IPS DF 4.7 (cell line): ENCODE results near the gene AZI2.

Source experiments
- DNase-seq: peaks from one replicate; pipeline ENCODE4 v3.0.0-alpha.2; 2013; ENCODE audit warnings: low spot score; ENCODE audit errors: extremely low read depth

The AZI2 gene, protein sequence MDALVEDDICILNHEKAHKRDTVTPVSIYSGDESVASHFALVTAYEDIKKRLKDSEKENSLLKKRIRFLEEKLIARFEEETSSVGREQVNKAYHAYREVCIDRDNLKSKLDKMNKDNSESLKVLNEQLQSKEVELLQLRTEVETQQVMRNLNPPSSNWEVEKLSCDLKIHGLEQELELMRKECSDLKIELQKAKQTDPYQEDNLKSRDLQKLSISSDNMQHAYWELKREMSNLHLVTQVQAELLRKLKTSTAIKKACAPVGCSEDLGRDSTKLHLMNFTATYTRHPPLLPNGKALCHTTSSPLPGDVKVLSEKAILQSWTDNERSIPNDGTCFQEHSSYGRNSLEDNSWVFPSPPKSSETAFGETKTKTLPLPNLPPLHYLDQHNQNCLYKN

DNA sequence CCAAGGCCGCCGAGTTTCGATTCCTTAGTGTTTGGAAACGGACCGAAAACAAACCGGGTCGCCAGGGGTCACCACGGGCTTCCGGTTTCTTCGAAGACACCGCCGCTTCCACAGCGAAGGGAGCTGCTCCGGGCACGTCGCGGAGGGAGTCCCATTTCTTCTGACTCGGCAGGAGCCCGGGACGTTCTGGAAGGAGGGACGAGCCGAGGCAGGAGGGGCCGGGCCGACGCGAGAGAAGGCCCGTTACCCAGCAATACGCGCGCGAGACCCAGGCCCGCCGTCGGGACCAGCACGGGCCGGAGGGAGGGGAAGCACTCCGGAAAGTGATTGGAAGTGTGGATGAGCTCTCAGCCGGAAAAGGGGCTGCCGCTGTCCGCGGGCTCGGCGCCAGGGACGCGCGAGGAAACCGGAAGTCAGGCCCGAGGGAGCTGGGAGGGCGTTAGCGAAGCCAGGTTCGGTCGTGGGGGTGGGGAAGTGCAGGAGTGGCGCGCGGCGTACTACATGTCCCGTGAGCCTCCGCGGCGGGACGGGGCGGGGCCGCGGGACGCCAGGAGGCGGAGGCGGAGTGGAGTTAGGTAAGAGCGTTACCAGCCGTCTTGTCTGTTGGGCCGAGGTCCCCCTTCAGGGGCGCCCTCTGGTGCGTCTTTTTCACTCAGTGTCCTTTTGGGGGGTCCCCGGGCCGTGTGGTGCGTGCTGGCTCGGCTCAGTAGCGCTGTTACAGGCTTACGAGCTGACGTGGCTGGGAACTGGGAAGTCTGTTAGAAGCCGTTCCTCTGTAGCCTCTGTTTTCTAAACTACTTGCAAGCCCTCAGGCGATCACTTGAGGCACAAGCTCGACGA is at the start of gene AZI2, which contains the start of gene ZCWPW2:
AZI2 (minus strand) TSS at position 196 of the 840 bp plus-strand sequence. CDS start 8,207 bp downstream, outside the sequence.
ZCWPW2 (plus strand) TSS at position 93 of the 840 bp plus-strand sequence. CDS start 64,348 bp downstream, outside the sequence.
- peak; percentile 38 for DNase-seq

DNA sequence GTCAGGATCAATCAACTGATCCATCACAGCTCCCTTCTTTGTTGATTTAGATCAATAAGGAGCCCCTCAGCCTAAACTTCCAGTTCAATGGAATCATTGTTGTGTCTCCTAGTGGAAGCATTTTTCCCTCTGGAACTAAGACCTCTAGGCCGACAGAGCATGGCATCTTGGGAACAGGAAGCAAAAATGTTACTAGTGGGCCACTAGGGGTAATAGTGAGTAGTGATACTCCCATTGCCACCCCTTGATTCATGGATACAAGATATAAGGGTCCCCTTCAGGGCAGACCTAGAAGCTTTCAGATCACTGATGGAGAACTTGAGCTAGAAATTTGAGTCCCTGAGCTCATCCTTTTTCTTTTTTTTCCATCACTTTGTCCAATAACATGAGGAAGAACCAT is 40.4 kb upstream of the AZI2 start:
- no peak for DNase-seq

DNA sequence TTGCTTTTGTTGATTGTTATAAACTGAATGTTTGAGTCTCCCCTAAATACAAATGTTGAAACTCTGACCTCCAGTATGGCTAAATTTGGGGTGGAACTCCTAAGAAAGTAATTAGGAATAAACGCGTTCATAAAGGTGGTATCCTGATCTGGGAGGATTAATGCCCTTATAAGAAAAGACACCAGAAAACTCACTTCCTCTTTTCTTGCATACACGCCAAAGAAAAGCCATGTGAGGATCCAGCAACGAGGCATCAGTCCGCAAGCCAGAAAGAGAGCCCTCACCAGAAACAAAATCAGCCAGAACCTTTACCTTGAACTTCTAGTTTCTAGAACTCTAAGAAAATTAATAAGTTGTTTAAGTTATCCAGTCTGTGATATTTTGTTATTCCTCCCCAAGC is 37.4 kb upstream of the AZI2 start:
- no peak for DNase-seq

DNA sequence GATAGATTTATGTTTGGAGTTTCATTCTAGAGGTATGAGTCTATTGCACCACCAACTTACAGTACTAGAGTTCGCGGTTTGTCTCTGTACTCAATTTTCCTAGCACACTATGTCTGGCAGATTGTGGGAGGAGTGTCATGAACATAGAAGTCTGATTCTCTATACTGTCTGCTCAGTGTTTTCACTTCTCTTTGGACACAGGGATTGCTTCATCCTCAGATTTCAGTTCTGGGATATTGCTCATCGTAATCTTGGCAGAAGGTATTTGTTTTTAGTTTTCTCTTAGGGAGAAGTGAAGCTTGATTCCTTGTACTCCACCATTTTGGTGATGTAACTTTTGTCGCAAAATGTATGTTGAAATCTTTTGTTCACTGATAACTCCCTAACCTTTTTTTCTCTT is 27.8 kb upstream of the AZI2 start:
- no peak for DNase-seq

DNA sequence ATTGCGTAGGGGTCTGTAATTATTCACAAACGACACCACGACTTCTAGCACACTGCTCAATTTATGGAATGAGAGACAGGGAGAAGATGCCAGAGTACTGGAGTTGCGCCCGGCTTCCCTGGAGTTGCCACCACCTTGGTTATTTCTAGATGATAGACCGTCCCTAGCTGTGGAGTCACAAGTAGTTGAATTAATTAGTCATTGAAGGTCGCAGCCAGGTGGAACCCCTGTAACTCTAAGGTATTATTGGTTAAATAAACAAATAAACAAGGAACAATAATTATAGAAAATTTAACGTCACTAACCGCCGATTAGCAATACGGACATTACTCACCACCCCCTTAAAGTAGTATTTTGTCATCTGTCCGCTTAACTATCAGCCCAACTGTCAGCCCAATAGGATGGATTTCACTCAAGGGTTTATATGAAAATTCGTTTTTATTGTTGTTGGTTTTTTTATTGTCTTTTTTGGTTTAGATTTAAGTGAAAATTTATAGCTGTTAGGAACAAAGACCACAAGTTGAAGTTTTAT is 911 bp upstream of the AZI2 start:
- DNase-seq, result no peak

DNA sequence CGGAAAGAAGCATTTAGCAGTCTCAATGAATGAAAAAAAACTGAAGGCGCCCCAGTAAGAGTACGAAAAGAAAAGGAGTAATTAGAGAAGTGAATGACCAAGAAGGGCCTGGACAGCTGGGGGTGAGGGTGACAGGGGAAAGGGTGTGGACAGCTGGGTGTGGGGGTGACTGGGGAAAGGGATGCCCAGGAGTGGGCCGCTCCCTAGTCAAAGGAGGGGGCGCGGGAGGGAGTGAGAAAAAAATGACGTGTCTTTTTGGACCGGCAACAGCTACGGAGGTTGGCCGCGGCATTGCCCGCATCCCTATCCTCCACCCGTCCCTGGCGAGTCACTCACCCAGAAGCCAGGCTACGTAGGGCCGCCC is 377 bp downstream of the AZI2 start:
- no peak for DNase-seq

DNA sequence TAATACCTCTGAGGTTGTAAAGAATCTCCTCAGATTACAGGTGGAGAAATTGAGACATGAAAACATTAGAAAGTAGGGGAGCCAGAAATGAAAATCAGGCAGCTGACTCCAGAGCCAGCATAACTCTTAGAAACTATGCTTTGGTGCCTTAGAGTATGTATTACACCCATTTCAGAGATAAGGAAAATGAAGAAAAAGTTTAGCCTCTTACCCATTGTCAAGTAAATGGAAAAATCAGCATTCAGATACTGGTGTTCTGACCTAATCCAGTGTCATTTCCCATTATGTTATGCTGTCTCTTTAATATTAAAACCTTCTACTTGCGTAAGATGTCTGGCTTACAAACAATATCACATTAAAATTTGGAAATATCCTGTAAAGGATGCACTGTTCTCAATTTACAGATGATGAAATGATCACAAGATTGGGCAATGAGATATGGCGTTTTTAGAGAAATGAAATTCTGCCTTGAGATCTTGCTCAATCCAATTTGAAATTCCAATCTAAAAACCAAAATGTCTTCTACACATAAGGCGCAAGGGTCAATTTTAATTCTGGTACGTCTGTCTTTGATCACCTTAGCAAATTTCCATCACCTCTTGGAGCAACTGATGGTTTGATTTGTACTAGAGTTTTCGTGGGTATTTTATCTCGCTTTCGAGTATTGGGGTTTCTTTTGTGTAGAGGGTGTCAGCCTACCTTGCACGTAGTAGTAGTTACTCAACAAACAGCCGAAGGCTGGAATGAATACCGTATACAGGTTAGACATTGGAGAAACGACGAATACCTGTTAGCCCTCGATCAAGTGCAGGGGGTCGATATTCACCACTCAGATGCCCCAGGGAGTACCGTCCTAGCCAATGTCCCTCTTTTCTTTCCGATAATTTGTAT is 1.0 kb downstream of the AZI2 start:
- DNase-seq, result no peak

DNA sequence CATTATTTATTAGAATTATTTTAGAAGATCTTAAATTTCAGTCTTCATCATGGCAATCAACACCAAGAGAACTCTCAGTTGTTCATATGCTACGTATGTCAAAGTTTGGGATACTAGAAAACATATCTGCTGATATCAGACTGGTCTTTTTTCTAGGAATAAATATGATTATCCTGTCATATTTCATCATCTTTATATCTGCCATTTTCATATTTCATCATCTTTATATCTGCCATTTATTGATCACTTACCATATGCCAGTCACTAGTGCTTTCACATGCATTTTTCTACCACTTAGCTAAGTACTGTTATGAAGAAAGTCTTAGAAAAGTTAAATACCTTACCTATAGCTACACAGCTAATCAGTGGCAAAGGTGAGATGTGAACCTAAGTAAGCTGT is 2.9 kb downstream of the AZI2 start:
- DNase-seq, result no peak

DNA sequence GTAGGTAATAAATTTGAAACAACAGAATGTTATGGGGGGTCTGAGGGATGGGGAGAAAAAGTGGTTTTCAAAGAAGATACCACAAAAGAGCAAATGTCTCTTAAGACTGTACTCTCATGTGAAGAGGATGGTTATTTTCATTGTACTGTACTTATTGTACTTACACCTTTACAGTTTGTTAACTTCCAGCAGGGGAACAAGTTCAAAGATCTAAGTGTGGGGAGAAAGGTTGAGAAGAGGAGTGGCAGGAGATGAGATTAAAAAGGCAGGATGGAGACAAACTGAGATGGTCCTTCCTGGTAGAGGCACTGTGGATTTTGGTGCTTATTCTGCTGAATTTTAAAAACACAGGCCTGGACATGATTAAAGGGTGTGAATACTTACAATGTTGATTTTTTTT is 5.5 kb downstream of the AZI2 start:
- no peak for DNase-seq

DNA sequence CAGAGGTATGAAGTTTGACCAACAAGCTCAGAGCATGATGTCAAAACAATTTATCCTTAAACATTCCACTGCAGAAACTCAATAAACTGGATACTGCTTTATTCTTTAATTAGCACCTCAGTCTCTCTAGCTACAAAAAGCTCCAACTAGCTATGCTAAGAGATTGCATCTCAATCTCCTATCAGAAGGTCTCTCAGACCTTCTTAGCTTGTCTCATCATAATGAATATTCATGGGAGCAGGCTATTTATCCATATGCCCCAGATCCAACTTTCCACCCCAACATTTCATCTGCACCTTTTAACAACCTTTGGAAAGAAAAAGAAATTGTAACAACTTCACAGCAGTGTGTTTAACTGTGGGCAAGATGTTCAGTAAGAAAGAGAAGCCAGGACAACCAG is 11.4 kb downstream of the AZI2 start:
- no peak for DNase-seq

DNA sequence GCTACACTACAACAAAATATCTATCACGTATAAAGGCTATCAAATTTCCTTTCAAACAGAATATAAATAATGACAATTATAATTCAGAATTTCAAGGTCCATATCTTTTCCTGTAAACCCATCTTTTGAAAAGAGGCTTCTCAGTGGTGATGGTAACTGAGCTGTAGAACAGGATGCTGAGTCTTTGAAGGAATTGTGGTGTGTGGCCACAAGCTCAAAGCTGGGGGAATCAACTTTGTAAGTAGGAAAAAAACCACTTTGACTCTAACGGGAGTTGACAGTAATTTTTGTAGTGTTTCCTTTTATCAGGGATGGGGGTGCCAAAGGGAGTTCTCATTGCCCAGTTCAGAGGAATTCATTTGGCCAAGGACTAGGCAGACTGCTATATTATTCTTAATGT is 13.4 kb downstream of the AZI2 start:
- no peak for DNase-seq

DNA sequence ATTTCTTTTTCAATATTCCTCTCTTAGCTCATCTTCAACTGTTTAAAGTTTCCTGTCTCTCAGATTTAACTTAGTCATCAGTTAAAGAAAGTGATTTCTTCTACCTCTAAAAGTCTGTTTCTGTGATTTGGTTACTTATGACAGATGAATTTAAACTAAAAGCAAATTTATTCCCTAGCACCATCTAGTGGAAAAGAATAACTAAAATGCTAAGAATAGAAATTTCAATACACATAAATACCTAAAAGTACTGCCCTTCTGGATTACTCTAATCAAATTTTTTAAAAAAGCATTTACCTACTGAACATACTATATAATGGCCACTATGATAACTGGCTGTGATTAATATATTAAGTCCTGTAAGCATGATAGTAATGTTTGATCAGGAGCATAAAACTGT is 14.1 kb downstream of the AZI2 start:
- no peak for DNase-seq

DNA sequence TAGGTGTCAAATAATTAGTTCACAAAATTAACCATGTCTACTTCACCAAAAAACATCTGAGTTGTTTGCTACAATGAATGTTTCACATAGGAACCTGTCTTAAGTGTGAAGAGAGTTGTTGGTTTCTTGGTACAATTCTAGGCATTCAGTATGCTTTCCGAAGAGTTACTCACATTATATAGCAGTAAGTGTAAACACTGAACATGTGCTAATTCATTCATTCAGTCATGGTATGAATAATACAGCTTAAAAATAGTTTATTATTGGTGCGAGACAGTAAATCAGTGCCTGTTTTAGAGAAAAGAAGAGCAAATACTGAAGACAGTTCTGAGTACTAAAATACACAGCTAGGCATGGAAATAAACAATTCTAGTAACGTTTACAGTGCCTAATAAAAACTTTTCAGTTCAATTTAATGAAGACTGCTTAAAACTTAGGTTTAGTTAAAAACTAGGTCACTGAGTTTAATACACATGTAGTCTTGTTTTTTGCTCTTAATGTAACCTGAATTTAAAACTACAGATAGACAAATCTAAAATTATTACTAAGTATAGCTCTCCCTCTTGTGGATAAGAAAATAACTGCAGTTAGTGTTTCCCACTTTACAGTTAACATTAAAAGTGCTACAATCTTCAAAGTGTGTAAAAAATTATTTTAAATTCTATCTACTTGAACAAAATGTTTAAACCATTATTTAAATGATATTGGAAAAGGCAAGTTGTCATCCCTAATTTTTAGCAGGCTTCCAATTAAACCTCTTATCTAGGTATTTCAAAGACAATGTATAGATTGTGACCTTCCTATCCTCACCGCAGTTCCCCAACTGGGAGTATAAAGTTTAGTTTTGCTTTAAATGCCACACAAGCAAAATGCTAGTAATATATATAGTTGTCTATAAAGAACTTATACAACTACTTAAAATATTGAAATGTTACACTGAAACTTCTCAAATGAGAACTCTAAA is 20.2 kb downstream of the AZI2 start:
- DNase-seq, result no peak

DNA sequence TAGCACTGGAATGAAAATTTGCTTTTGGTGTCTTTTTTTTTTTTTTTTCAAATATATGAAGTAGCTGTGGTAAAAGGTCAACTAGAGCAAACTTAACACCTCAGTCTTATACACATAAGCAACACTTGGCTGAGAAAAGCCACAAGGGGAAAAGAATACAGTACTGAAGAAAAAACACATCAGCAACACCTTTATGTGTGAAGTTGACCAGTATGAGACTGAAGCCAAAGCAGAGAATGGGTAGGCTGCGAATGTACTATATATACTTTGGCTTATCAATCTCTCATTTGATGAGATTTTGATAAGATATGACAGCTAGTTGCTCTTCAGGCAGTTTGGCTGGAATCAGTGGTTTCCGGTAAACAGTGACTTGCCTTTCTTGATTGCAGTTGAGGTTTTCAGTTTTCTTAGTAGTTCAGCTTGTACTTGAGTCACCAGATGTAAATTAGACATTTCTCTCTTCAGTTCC is 22.1 kb downstream of the AZI2 start:
- DNase-seq, result no peak

DNA sequence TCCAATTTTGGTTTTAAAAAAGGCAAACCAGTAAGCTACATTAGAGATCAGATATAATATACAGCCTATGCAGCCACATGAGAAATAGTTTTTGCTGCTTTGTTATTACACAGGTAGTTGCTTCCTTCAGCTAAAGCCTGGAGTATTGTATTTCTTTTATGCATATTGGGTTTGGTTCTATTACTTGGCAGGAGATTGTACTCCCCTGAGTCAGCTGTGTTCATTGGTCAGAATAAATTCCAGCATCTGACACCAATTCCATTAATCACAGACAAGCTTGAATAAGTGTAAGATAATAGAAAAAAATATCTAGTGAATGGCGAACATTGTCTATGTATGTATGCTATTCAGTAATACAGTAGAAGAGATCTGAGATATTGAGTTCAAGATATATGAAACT is 26.2 kb downstream of the AZI2 start:
- no peak for DNase-seq

DNA sequence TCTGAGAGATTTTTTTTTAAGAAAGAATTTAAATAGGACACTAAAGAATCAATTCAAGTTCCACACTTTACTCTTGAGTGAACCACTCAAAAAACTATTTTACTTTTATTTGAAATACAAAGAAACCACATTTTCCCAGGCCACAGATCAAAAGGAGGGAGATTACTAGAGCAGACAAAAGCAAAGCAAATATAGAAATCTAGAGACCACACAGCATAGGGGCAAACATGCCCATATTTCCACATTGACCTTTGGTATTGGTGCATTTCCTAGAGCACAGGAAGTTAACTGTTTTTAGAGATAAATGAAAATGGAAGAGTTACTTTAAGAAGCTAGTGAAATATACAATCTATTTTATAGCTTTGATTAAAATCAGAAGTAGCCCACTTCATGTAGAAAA is 27.6 kb downstream of the AZI2 start:
- DNase-seq, result no peak

DNA sequence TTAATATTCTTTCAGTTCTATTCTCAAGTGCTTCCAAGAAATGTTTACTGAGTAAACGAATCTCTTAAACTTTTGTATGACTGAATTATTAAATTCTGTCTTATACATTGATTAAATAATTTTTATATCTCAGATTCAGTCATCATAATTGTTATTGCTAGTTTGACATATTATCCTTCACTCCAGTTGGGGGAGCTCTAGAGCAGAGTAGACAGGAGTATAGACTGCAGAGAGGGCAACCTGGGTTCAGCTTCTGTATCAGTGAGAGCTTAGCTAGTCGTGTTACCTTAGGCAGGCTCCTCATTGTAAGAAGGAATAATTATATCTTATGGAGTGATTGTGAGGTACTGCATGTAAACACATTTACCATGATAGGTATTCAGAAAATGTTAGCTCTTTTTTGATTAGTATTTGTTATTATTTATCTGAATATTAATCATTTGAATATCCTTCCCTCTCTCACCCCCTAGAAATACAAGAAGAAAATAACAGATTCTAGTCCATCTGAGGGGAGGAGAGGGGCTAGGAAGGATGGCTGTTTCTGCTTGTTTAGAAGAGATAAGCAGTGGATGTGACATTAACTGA is 31.1 kb downstream of the AZI2 start:
- no peak for DNase-seq

DNA sequence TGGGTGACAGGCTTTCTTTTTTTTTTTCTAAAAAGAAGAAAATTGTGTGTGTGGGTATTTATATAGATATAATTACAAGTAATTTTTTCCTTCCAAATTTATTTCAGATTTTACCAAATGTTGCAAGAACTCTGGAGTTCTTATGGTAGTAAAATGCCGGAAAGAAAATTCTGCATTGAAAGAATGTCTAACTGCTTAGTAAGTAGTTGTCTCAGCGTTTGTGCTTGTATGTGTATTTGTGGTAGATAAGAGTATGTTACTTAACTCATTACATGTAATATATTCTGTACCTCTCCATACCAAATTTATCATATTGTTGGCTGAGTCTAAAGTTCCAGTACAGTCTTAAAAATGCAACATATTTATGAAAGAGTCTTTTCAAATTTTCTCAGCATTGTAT is 32.4 kb downstream of the AZI2 start:
- no peak for DNase-seq

DNA sequence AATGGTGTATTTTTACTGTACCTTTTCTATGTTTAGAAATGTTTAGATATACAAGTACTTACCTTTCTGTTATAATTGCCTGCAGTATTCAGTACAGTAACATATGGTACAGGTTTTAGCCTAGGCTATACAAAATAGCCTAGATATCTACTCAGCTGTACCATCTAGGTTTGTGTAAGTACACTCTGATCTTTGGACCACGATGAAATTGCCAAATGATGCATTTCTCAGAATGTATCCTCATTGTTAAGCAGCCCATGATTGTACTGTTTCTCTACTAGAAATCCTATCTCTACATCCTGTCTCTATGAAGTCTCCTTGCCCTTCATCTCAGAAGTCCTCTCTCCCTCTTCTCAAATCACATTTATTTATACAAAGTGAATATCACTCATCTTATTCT is 32.9 kb downstream of the AZI2 start:
- no peak for DNase-seq

DNA sequence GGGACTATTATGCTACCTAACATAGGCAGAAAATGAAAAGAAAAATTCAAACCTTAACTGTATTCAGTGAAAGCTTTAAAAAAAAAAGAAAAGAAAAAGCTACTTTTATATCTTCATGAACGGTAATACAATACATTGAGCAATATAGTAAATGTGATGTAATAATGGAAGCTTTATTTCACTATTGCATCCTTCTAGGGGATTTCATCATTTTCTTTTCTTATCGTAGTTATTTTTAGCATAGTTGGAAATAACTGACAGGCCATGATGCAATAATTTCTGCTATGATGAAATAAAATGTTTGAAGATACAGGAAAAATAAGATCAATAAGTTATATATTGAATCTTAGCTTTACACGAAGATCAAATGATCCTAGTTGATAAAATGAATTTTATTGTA is 40.4 kb downstream of the AZI2 start:
- DNase-seq, result no peak
